OCI-LY7 (cell line): Measurements from ENCODE around the gene TM9SF1. TPM values are rescaled to one million over a fixed set of nuclear protein-coding genes. Genes with fewer than 3 reads are reported as not detected.
A peak's percentile ranks its signal among the peaks of the same experiment; 100 is the strongest.

Experiments used
- BruUV-seq: library from RNA; stranded (reverse); fragments of 400-500 nt; replicated peaks from 2 replicates; lab custom pipeline; 2021; lab: Mats Ljungman, UMichigan
- CTCF ChIA-PET: fragments of 300-600 bp; sonication (Branson Sonifier 250); formaldehyde crosslinking; loops from one replicate; lab custom pipeline; 2022; ENCODE audit warnings: antibody characterized with exemption; ENCODE audit not compliant: unreplicated experiment; lab: Charles Lee
- POLR2A ChIA-PET: fragments of 300-600 bp; sonication (Branson Sonifier 250); formaldehyde crosslinking; loops from one replicate; lab custom pipeline; 2022; ENCODE audit warnings: antibody characterized with exemption; lab: Charles Lee
- DNase-seq: peaks from one replicate; pipeline ENCODE4 v3.0.0-alpha.2; 2015; ENCODE audit warnings: low spot score
- H2AFZ ChIP-seq: fragments of 200-600 bp; sonication (generic), shearing (Covaris generic); 2 replicates; pipeline ENCODE4 v1.6.1; 2014; ENCODE audit warnings: mild to moderate bottlenecking, antibody characterized with exemption, low read length, moderate library complexity
- H3K27ac ChIP-seq: fragments of 200-600 bp; sonication (generic); 2 replicates; pipeline ENCODE4 v1.5.1; 2014; ENCODE audit warnings: mixed run types, low read depth, mild to moderate bottlenecking, moderate library complexity, low read length, inconsistent platforms; ENCODE audit not compliant: poor library complexity, severe bottlenecking
- H3K36me3 ChIP-seq: fragments of 200-600 bp; sonication (generic); 2 replicates; pipeline ENCODE4 v1.6.1; 2014; ENCODE audit warnings: mild to moderate bottlenecking, antibody characterized with exemption, low read length, moderate library complexity, mixed read lengths; ENCODE audit not compliant: insufficient read depth
- H3K4me1 ChIP-seq: fragments of 200-600 bp; sonication (generic); 2 replicates; pipeline ENCODE4 v1.5.1; 2014; ENCODE audit warnings: mild to moderate bottlenecking, low read length; ENCODE audit not compliant: insufficient read depth, poor library complexity, severe bottlenecking
- H3K4me2 ChIP-seq: fragments of 200-600 bp; sonication (generic); 2 replicates; pipeline ENCODE4 v1.6.1; 2014; ENCODE audit warnings: mild to moderate bottlenecking, low read length
- H3K4me3 ChIP-seq: fragments of 200-600 bp; sonication (generic); 2 replicates; pipeline ENCODE4 v1.5.1; 2014; ENCODE audit warnings: mild to moderate bottlenecking, low read depth, low read length; ENCODE audit not compliant: poor library complexity, severe bottlenecking
- H3K79me2 ChIP-seq: fragments of 200-600 bp; sonication (generic); 2 replicates; pipeline ENCODE4 v1.6.1; 2016; ENCODE audit warnings: low read depth, mild to moderate bottlenecking, low read length, moderate library complexity, mixed read lengths; ENCODE audit not compliant: insufficient read depth
- H3K9me2 ChIP-seq: fragments of 200-600 bp; sonication (generic); 2 replicates; pipeline ENCODE4 v1.6.1; 2016; ENCODE audit warnings: mild to moderate bottlenecking, low read length, mixed read lengths; ENCODE audit not compliant: insufficient read depth
- H3K9me3 ChIP-seq: fragments of 200-600 bp; sonication (generic); 2 replicates; pipeline ENCODE4 v1.6.1; 2014; ENCODE audit warnings: mild to moderate bottlenecking, mixed run types, low read length, mixed read lengths
- H4K20me1 ChIP-seq: fragments of 200-600 bp; sonication (generic); 2 replicates; pipeline ENCODE4 v1.6.1; 2014; ENCODE audit warnings: mild to moderate bottlenecking, antibody characterized with exemption, low read length, moderate library complexity, mixed read lengths; ENCODE audit not compliant: insufficient read depth
- EZH2phosphoT487 ChIP-seq: fragments of 200-600 bp; sonication (generic); IDR thresholded peaks from 2 replicates; pipeline ENCODE4 v1.6.1; 2018; ENCODE audit warnings: low read depth, borderline replicate concordance, mild to moderate bottlenecking, mixed run types, antibody characterized with exemption, low read length, moderate library complexity, mixed read lengths
- intact Hi-C: fragments of 100-400 bp; cut with micrococcal nuclease; formaldehyde crosslinking; loops from one replicate; pipeline ENCODE4 v1.10.0; 2022; ENCODE audit not compliant: unreplicated experiment
- total RNA-seq, 2 experiments: library from RNA; depleted of rRNA in 1 of 2; stranded (reverse); fragments of >200 nt in 1 of 2; shearing (Covaris generic) in 1 of 2; gene quantifications; 2 replicates each; pipeline ENCODE4 v1.2.3, GENCODE V29; 2014 to 2022
- TF ChIP-seq, protein P1 (sequence below): fragments of 200-600 bp; sonication (generic); conservative IDR thresholded peaks from 2 replicates; pipeline ENCODE4 v1.5.1; 2014; ENCODE audit warnings: mild to moderate bottlenecking, antibody characterized with exemption, low read length, moderate library complexity, mixed read lengths

Gene TM9SF1
- total RNA-seq, 2 experiments from 2014 or later, result 23.4 to 27.8 TPM

DNA sequence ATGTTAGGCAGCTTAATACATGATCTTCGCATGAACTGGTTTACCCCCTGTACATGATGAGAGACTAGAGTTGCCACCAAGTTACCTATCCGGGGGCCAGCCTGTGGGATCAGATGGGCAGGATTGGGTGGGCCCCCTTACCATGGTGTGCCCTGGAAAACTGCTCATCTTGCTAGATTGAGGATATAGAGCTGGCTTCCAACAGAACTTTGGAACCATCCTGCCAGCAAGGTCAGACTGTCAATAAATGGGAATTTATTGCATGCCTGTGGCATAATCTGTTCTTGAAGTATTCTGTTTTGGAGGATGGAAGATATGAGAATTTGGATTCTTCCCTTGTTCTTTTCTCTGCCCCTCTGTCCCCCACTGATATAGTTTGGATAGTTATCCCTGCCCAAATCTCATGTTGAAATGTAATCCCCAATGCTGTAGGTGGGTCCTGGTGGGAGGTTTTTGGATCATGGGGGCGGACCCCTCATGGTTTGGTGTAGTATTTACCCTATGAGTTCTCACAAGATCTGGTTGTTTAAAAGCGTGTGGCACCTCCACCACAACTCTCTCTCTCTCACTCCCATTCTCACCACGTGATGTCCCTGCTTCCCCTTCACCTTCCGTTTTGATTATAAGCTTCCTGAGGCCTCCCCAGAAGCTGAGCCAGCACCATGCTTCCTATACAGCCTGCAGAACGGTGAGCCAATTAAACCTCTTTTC lies 3.7 kb upstream of the TM9SF1 start:
- Histone ChIP-seq H3K79me2 (peaks cover 17% of the 10 kb centered on the region; the same call in 1 of the 2 replicates), H2AFZ (no peak overlapping the region), H3K4me3 (no peak overlapping the region), H3K9me2 (no peaks in the 10 kb centered on the region), H4K20me1 (no peaks in the 10 kb centered on the region), H3K36me3 (peaks cover 51% of the 10 kb centered on the region), H3K27ac (no peak overlapping the region), H3K9me3 (peaks cover 11% of the 10 kb centered on the region; the same call in 1 of the 2 replicates), H3K4me1 (peaks cover 25% of the 10 kb centered on the region), H3K4me2 (no peak overlapping the region)
- BruUV-seq, result no TSS peak
- CTCF ChIA-PET, result no interaction called here
- no peak for DNase-seq
- POLR2A ChIA-PET, result interaction anchor here (0.7 kb wide), 2 partner anchors 102 to 136 kb away, joined by 3 to 6 read pairs; no protein-coding TSS in a partner anchor
- no peak for TF ChIP-seq EZH2phosphoT487
- TF ChIP-seq, protein P1, sequence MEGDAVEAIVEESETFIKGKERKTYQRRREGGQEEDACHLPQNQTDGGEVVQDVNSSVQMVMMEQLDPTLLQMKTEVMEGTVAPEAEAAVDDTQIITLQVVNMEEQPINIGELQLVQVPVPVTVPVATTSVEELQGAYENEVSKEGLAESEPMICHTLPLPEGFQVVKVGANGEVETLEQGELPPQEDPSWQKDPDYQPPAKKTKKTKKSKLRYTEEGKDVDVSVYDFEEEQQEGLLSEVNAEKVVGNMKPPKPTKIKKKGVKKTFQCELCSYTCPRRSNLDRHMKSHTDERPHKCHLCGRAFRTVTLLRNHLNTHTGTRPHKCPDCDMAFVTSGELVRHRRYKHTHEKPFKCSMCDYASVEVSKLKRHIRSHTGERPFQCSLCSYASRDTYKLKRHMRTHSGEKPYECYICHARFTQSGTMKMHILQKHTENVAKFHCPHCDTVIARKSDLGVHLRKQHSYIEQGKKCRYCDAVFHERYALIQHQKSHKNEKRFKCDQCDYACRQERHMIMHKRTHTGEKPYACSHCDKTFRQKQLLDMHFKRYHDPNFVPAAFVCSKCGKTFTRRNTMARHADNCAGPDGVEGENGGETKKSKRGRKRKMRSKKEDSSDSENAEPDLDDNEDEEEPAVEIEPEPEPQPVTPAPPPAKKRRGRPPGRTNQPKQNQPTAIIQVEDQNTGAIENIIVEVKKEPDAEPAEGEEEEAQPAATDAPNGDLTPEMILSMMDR, result no peak
- intact Hi-C loops, result loop anchor here (5.0 kb wide), 1 partner anchor 168 kb away; the partner anchor contains the start of gene NFATC4

DNA sequence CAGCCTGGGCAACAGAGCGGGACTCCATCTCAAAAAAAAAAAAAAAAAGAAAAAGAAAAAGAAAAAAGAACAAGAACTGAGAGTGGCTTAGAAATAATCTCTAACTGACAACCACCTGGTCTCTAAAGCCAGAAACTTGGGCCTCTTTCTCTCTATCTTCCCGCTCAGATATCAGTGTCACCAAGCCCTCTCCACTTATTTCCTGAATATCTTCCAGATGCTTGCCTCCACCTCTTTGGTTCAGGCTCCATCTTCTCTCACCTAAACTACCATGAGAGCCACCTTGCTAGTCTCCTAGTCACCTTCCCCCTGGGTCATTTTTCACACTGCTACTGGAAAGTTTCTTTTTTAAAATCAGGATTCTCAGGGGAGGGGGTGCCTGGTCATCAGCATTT lies 1.8 kb upstream of the TM9SF1 start:
- ChIA-PET CTCF (interaction anchor here (0.5 kb wide), 1 partner anchor 61 kb away, joined by 4 read pairs; the partner anchor contains the start of gene PSME1), POLR2A (interaction anchor here (0.7 to 2.1 kb wide), 4 partner anchors 13 to 56 kb away, joined by 3 to 18 read pairs (median 4); partner anchors contain the start of genes CHMP4A and EMC9)
- H3K4me3 ChIP-seq, result peak overlapping the region; percentile 75
- H3K4me1 ChIP-seq, result peaks cover 26% of the 10 kb centered on the region
- H3K79me2 ChIP-seq, result peaks cover 17% of the 10 kb centered on the region; the same call in 1 of the 2 replicates
- no peak for TF ChIP-seq EZH2phosphoT487
- TF ChIP-seq, protein P1, result no peak
- 0 out of 2 replicates have a peak, but pooled peaks cover 7% of the 10 kb centered on the region for H3K9me3 ChIP-seq
- H2AFZ ChIP-seq, result peak overlapping the region; percentile 35; the same call in 1 of the 2 replicates
- H3K4me2 ChIP-seq, result peak overlapping the region; percentile 91
- H3K27ac ChIP-seq, result peak overlapping the region; percentile 86
- no peaks in the 10 kb centered on the region for H3K9me2 ChIP-seq
- no TSS peak for BruUV-seq
- no peaks in the 10 kb centered on the region for H4K20me1 ChIP-seq
- intact Hi-C loops, result loop anchor here (5.0 kb wide), 1 partner anchor 170 kb away; the partner anchor contains the start of gene NFATC4
- H3K36me3 ChIP-seq, result peaks cover 47% of the 10 kb centered on the region
- DNase-seq, result peak; percentile 46
